GM12801 (cell line): ENCODE results near the gene GRIN2A.

Experiments used
- TF ChIP-seq, protein P1 (sequence below): IDR thresholded peaks from one replicate; pipeline ENCODE4 v1.5.1; 2011; ENCODE audit warnings: control low read depth; ENCODE audit not compliant: insufficient read length; ENCODE audit errors: extremely low read depth

GRIN2A gene

DNA sequence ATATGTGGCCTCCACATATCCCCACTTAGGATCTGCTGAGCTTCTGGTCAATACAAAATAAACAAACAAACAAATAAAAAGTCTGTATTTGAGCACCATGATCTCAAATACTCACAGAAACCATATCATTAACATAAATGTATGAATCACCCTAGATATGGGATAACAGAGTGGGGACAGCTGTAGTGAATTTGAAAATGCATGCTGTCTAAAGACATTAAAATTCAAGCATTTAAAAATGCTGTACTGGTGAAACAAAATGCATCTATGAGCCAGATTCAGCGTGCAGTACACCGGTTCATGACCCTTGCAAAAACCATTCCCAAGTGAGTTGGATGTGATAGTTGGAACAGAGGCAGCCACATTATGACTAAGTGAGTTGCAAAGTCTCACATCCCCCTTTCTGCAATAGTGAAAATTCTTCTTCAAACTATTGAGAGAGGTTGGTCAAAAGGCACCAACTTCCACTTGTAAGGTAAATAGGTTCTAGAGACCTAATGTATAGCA, 12.3 kb downstream of the GRIN2A start:
- TF ChIP-seq, protein P1, sequence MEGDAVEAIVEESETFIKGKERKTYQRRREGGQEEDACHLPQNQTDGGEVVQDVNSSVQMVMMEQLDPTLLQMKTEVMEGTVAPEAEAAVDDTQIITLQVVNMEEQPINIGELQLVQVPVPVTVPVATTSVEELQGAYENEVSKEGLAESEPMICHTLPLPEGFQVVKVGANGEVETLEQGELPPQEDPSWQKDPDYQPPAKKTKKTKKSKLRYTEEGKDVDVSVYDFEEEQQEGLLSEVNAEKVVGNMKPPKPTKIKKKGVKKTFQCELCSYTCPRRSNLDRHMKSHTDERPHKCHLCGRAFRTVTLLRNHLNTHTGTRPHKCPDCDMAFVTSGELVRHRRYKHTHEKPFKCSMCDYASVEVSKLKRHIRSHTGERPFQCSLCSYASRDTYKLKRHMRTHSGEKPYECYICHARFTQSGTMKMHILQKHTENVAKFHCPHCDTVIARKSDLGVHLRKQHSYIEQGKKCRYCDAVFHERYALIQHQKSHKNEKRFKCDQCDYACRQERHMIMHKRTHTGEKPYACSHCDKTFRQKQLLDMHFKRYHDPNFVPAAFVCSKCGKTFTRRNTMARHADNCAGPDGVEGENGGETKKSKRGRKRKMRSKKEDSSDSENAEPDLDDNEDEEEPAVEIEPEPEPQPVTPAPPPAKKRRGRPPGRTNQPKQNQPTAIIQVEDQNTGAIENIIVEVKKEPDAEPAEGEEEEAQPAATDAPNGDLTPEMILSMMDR, result no peak

- TF ChIP-seq, protein P1, result no peak
Observed at GRCh38 chr16:10169031-10169430, 13.2 kb downstream of the GRIN2A start.

- TF ChIP-seq, protein P1, result no peak
Observed at GRCh38 chr16:10168258-10168657, 14.0 kb downstream of the GRIN2A start.

DNA sequence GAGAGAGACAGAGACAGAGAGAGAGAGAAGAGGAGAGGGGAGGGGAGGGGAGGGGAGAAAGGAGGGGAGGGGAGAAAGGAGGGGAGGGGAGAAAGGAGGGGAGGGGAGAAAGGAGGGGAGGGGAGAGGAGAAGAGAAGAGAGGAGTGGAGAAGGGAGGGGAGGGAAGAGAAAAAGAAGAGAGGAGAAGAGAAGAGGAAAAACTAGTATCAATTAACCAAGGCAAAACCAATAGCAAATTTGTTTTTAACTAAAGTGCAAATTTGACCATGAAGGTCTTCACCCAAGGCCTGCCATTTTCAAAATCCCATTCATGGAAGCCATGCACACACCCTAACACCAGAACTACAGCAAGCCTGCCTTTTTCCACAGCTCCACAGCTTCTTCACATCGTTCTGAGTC, 16.6 kb downstream of the GRIN2A start:
- TF ChIP-seq, protein P1, result no peak

DNA sequence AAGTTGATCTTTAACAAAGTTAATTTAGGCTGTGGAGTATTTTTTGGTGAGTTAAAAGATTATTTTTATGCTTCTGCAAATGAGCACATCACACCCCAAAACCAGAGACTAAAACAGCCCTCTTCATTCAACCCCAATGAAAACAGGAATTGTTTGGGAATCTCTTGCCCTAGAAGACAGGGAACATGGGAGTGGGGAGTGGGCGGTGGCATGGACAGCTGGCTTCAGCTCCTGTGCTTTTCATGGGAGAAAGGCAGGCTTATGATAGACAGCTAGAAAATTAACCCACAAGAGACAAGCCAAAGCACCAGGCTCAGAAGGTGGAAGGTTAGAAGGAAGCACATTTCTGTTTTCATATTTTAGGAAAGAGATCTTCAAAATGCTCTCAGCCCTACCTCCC, 19.2 kb downstream of the GRIN2A start:
- TF ChIP-seq, protein P1, result no peak

- TF ChIP-seq, protein P1, result no peak
Observed at GRCh38 chr16:10156099-10156498, 26.1 kb downstream of the GRIN2A start.

DNA sequence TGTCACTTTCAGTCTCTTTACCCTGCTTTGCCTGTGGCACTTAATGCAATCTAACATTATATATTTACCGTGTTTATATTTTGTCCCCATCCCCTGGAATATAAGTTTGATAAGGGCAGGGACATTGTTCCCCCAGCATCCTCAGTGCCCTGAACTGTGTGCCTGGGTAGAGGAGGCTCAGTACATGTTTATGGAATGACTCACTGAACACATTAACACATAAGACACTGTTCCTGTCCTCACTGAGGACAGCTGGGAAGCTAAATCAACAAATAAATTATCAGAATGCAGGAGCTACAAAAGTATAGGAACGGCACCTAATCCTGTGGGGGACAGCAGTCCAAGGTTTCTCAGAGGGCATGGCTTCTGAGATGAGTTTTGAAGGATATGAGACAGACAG, 27.8 kb downstream of the GRIN2A start:
- TF ChIP-seq, protein P1, result no peak

GRCh38 chr16:10153985-10154384, 28.2 kb downstream of the GRIN2A start:
- TF ChIP-seq, protein P1, result no peak
